NCI-H146 treated with DMSO at 0.1 percent for 48 hours (cell line): Measurements from ENCODE around the gene SPTBN5.

ENCODE experiments used
- DNase-seq: peaks from one replicate; lab custom pipeline; 2025; ENCODE audit not compliant: unreplicated experiment; lab: John Stamatoyannopoulos, UW

SPTBN5 gene

DNA sequence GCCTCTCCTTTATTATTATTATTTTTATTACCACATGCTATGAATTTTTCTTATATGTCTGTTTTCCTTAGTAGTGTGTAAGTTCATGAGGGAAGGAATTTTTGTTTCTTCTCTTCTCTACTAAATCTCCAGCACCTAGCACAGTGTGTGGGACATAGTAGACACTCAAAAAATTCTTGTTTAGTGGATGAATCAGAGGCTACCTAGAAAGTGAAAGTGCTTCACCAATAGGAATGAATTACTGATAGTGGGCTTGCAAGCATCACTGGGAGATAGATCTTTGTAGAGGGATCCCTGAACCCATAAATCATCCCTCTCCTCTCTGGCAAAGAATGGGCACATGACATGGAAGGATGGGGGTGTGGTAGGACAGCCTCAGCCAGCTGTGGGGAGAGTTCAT lies 8.5 kb downstream of the SPTBN5 start:
- DNase-seq, result no peak

DNA sequence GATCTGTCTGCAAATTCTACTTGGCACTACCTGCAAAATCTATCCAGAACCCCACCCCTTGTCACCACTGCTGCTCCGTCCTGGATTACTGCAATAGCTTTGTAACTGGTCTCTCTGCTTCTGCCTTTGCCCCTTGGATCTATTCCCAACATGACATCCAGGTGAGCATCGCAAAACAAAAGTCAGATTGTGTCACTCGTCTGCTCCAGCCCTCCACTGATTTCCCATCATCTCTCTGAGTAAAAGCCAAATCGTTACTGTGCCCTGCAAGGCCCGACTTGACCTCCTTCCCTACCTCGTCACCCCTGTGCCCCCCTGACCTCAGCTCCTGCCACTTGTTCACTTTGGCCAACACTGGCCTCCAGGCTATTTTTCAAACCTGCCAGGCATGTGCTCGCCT lies 9.4 kb downstream of the SPTBN5 start:
- no peak for DNase-seq

DNA sequence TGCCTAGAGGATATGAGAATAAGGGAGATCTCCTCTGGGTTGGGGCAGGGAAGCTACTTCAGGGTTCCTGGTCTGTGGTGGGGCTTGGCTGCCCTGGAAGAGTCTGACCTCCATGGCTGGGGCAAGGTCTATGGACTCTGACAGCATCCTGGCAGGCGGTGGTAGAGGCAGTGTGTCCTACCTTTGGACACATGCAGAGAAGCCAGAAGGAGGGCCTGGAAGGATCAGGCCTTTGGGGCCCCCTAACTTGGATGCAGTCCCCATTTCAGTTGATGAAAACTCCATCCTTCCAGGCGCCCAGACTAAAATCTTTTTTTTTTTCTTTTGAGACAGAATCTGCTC lies 10.4 kb downstream of the SPTBN5 start:
- DNase-seq, result no peak

DNA sequence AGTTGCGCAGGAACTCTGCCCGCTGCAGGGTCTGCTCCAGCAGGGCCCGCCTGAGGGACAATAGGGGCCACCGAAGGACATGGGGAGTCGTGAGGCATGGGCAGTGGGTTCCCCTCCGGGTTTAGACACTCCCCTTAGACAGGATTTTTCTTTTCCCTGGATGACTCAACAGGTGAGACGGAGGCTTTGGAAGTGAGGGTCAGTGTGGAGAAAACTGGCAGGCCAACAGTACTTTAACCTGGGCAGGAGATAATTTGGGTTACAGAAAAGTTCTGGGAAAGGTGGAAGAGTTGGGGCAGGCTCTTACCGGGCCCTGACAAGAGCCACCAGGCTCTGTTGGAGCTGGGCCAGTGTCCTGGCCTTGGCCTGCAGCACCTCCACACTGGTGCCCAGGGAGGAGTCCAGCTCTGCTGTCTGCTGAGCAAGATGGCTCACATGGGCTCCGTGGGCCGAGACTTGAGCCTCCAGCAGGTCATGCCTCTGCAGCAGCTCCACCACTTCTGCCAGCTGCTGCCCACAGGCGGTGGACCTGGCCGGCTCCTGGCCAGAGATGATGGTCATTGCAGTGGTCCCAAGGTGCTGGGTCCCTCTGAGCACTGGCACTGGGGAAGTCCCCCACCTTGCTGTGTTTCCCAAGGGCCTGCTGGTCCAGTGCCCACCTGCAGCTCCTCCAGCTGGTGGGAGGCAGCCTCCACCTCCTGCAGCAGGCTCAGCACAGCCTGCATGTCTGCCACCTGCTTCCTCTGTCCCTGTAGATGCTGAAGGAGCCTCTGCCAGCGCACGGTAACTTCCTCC lies 11.0 kb downstream of the SPTBN5 start:
- no peak for DNase-seq

DNA sequence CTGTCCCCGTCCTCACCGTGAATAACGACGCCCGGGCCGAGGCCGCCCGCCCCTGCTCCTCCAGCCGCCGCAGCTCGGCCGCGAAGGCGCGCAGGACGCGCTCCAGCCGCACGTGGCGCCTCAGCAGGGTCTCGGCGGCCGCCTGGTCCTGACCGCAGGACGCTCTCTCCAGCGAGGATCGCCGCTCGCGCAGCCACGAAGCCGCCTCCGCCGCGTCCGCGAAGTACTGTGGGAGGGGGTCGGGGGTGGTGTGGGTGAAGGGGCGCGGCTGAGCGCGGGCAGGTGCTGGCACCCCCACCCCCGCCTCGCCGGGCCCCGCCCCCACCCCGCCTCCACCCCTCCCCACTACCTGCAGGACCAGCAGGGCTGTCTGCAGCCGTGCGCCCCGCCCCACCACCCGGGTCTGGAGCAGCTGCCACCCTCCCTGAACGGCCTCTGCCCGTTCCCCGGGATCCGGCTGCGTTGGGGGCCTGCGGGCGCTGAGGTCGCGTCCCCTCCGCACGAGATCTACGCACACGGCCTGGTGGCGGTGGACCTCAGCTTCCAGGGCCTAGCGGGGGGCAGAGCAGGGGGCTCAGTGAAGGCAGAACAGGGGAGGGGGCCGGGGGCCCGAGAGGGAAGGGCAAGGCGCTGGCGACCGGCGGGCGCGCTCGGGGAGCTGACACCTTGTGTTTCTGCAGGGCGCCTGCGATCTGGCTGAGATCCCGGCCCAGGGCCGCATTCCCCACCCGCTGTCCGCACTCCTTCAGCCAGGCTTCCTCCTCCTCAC lies 11.7 kb downstream of the SPTBN5 start:
- DNase-seq, result no peak

DNA sequence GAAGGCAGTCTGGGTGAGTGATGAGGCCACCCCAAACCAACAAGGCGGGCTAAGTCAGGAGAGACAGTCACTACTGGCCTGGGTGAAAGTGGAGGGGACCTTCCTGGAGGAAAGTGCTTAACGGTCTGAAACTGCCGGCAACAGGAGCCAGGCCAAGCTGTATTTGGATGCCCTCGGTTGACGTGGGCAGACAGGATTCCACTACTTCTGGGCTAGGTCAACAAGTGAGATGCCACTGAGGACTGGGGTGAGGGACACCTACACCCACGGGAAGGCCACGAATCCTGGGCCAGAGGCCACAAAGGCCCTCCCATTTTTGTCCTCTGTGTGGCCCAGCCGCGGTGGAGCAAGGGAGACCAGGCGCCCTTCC lies 12.3 kb downstream of the SPTBN5 start:
- DNase-seq, result no peak

DNA sequence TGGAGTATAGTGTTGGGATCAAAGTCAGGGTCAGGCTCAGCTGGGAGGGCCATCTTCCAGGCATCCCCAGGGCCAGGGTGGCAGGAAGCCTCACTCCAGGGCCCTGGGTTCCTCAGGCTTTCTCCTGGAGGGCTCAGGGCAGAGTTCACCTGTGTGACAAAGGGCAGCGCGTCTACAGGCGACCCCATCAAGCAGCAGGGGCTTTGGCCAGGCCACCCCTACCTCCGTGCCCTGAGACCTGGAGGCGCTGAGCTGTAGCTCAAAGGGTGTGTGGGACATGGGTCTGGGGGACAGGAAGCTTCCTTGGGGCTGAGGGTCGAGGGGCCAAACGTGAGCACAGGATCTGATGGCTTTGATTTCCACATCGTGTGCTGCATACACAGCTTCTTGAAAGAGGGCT lies 12.8 kb downstream of the SPTBN5 start:
- DNase-seq, result no peak

DNA sequence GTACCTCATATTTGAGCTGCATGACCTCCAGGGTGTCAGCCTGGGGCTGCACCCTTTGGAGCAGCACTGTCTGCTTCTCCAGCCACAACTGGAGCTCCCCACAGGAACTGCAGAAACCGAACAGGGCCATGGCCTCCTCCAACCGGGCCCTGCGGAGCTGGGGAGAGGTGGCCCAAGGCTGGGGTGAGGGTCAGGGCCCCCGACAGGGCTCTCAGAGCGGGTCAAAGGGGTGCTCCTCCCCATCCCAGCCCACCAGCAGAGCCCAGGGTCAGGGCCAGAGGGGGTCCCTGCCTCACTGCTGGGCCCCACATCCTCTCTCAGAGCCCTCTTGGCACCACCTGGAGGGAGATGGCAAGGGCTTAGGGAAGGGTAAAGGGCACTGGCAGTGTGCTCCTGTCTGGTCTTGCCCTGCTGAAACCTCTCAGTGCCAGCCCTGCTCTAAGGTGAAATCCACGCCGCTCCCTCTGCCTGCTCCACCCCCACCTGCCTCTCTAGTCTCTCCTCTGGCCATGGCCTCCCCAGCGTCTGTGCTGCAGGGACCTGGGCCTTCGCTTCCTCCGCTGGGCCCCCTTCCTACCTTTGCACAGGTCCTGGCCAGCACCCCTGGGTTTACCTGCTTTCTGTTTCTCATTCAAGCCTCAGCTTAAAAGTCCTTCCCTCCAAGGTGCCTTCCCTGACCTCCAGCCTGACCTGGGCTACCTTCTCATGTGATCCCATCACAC lies 13.5 kb downstream of the SPTBN5 start:
- DNase-seq, result no peak

DNA sequence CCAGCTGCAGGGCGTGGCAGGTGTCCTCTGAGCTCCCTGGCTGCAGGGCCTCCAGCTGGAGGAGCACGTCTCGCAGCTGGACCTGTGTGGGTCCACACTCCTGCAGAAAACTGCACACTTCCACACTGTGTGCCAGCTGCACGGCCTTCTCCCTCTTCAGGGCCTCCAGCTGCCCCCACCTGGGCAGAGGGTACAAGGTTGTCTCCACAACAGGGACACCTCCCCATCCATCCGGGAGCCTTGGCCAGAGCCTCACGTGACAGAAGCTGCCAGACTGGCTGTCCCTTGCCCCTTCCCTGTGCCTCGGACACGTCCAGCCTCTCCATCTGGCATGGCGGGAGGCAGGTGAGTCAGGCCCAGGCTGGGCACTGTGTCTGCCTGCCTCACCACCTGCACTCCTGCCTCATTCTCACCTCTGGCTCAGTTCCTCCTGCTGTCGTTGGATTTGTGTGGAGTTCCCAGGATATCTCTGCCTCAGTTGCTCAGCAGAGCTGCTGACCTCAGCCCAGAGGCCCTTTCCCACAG lies 14.5 kb downstream of the SPTBN5 start:
- no peak for DNase-seq

DNA sequence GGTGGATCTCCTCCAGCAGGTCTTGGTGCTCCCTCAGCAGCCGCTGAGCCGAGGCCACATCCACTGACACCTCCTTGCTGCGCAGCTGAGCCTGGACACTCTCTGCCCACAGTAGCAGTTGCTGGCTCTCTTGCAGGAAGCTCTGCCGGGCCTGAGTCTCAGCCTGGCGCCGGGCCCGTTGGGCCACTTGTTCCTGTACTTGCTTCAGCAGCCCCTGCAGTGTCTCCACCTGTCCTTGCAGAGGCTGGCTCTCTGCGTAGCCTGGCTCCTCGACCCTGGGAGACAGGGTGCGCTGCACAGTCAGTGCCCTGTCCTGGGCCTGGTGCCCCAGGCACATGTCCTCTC lies 15.5 kb downstream of the SPTBN5 start:
- no peak for DNase-seq

DNA sequence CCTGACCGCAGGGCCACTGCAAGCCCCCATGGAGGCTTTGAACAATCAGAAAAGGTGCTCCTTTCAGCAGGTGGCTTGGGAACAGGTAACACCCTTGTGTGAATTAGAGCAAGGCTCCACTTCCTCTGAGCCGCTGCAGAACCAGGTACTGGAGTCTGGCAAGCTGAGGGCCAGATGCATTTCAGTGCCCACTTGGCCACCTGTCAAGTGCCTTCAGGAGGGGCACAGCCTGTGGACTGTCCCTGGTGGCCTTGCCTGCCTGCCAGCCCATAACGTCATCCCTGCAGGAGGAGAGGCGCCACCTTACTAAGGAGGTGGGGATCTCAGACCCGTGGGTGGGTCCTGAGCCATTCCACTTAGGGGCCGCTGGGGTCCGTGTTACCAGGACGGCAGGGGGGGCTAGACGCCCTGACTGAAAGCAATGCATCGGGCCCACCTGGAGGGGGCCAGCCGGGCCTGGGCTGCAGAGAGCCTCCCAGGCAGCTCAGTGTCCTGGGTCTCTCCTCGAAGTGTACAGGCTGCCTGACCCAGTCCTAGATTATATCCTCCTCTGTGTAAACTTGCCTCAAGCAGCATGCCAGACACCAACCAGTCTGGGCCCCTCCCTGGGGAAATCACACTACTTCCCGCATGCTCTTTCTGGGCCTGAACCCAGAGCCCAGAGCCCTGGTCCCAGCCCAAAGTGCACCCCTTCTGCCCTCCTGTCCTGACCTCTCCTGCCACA lies 16.1 kb downstream of the SPTBN5 start:
- no peak for DNase-seq

DNA sequence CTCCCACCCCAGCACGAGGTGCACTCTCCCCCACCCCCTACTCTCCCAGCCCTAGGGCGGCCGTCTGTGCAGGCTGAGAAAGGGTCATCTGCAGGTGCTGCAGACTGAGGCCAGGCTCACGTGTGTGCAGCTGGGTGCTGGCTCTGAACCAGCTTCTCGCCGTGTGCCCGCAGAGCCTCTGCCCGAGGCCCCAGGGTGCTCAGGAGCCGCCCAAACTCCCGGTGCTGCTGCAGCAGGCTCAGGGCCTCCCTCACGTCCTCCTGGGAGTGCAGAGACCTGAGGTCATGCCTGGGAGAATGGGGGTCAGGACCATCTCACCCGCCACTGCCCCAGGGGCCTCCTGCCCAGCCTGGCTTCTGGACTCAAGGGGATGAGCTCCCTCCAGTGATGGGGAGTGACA lies 17.2 kb downstream of the SPTBN5 start:
- DNase-seq, result no peak

DNA sequence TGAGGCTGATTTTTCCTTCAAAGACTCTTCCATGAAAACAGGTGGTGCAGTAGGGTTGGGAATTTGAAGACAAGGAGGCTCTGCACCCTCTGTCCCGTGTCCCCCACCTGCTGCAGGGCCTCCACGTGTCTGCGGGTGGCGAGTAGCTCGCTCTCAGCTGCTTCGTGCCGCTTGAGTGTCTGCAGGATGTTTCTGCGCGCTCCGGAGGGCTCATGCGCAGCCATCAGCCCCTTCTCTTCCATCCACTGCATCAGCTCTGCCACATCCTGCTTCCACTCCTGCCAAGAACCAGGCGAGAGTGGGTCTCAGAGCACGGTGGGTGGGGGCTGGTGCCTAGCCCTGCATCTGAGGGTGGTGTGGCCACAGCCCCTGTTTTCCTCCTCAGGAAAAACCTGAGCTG lies 17.8 kb downstream of the SPTBN5 start:
- no peak for DNase-seq

DNA sequence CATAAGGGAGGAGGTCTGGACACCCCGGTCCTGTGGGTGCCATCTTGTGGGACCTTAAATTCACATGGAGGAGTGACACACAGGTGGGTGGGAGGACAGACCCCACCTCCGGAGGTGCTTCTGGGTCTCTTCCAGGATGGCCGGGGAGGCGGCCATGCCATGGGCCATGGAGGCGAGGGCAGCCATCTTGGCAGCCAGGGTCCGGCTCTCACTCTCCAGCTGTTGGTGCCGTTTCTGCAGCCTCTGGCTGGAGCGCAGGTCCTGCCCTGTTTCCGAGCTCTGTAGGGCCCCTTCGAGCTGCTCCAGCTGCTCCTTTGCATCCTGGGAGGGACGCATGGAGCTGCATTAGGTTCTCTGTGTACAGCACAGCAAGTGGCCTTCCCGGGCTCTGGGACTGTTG lies 19.1 kb downstream of the SPTBN5 start:
- no peak for DNase-seq

DNA sequence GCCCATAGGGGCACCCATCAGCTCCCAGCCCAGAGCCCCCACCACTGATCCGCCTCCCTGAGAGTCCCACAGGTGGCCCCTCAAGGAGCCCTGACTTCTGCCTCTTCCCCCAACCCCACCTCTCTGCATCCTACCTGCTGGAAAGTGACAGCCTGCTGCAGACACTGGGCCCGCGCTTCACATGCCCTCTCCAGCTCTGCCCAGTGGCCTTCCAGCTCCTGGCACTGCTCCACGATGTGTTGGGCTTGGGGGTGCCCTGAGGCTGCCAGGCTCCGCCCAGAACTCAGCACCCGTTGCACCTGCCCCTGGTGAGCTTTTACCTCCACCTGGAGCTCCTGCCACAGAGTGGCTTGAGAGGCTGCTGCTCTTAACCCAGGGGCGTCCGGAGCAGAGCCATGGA lies 20.1 kb downstream of the SPTBN5 start:
- DNase-seq, result no peak

DNA sequence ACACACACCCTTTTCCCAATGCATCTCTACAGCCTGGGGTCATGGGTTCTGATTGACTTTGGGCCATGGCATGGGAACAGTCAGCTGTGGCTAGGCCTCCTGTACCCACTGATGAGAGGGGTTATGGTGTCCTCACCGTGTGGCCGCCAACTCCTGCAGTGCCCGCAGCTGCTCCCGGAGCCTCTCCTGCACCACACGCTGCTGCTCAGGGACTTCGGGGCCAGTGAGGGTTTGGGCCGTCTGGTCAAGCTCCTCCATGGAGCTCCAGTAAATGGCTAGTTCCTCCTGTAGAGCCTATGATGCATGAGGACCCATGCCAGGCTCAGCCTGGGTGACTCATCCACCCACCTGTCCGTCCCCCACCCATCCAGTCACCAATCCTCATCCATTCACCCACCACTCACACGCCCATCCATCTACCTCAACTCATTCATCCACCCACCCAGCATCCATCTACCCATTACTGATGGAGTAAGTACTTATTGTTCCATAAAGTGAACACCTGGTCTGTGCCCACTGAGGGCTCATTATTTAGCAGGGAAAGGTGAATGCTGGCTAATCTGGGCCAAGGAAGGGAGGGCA lies 21.6 kb downstream of the SPTBN5 start:
- DNase-seq, result no peak

DNA sequence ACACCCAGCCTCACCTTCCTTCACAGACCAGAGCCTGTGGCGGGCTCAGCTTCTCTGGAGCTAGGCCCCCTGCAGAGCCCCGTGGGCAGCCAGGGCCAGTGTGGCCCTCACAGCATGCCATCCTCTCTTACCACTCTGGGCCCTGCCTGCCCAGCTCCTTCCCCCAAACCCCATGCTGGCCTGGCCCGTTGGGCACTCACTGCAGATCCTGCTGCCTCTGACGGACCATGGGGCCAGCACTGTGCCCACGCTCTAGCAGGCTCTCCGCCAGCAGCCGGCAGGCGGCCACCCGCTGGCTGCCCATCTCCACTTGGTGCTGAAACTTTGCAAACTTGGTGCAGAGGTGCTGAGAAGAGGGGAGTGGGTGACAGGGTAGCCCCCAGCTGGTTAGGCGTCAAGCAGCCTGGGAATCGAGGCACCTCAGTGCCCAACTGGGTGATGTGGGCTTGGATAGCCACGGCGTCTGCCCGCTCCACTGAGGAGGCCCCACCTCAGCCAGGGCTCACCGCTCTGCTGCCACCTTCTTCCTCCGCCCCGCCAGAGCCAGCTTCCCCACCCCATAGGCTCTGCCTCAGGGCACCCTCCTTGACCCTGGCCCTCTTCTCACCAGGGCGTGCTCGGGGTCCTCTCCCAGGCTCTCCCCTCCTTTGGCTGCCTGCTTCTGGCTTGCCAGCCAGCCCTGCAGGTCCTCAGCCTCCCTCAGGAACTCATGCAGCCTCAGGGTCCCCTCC lies 22.5 kb downstream of the SPTBN5 start:
- no peak for DNase-seq

DNA sequence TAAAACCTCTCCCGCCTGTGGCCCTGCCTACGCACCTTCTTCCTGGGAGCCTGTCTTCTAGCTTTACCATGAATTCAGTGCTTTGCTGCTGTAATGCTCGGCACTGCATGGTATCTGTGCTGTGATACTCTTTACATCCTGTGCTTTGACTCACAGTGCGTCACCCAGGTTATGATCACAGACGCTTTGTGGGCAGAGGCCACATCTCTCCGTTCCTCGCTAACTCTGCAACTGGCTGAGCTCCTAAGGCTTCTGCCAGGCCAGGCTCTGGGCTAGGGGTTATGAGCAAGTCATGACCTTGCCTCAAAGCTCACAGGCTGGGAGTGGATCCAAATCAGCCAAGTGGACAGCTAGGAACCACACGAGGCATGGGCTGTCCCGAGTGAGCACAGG lies 23.2 kb downstream of the SPTBN5 start:
- no peak for DNase-seq

DNA sequence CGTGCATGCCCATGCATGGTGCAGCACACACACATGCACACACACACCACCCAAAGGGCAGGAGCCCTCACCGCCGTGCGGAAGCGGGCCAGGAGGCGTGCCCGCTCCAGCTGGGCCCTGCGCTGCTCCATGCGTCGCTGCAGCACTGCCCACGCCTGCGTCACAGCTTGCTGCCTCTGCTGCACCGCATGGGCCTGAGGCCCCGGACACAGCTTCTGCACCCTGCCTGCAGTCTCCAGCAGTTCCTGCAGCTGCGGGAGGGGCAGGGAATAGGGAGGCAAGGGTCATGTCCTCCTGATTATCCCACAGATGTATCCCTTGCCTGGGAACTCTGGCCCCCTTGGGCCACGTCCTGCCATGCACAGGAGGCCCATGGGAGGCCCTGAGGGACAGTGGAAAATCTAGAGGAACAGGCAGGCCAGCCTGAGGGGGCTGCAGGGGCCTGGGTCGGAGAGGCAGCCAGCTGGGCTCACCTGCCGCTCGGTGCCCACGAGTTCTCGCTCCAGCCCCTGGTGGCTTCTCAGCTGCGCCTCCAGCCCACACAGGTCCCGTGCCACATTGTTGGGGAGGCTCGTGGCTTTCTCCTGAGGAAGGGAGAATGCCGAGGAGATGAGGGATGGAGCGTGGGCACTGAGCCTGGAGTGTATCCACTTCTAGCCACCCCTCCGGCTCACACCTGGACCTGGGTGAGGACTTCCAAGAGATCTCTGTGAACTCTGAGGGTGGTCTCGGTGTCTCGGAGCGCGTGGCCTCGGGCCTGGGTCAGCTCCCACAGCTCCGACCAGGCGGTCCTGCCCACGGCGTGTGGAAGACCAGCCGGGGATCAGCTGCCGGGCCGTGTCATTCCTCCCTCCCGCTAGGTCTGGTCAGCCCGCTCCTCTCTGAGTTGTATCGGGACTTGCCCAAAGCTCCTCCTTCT lies 23.8 kb downstream of the SPTBN5 start:
- DNase-seq, result no peak
